Endothelial cell of umbilical vein (primary cell): ENCODE data around the gene CD33. TPM values are rescaled to one million over a fixed set of nuclear protein-coding genes. Genes with fewer than 3 reads are reported as not detected.

Experiments used
- BruUV-seq: library from RNA; stranded (reverse); fragments of 400-500 nt; replicated peaks from 2 replicates; lab custom pipeline; 2021; lab: Mats Ljungman, UMichigan
- CTCF ChIA-PET: fragments of 300-600, 350-600 bp; sonication (Branson Sonifier 250); formaldehyde crosslinking; loops from one replicate; lab custom pipeline; 2021; ENCODE audit warnings: antibody characterized with exemption, inconsistent platforms; lab: Charles Lee
- POLR2A ChIA-PET: fragments of 300-600, 350-600 bp; sonication (Branson Sonifier 250); formaldehyde crosslinking; loops from one replicate; lab custom pipeline; 2021; ENCODE audit warnings: antibody characterized with exemption, inconsistent platforms; lab: Charles Lee
- DNase-seq: peaks from one replicate; pipeline ENCODE4 v3.0.0-alpha.2; 2011; ENCODE audit warnings: low read depth, low spot score
- FAIRE-seq: peaks from 2 replicates; lab custom pipeline; 2011; peaks lifted over from hg19 to GRCh38; lab: Jason Lieb, UNC
- H2AFZ ChIP-seq: 2 replicates; pipeline ENCODE4 v1.6.0; 2012; ENCODE audit warnings: low read depth, low read length, control low read depth, inconsistent platforms
- H3K27ac ChIP-seq: 2 replicates; pipeline ENCODE4 v1.5.1; 2011; ENCODE audit warnings: low read depth, mild to moderate bottlenecking, control low read depth, low read length, moderate library complexity; ENCODE audit not compliant: insufficient read depth
- H3K27me3 ChIP-seq, 2 experiments: 2 replicates each; pipeline versions ENCODE4 v1.6.0 to v1.6.1; 2011; ENCODE audit warnings: low read length in 2 of 2, mixed read lengths in 1 of 2; ENCODE audit not compliant: control insufficient read depth in 2 of 2, insufficient read depth in 2 of 2
- H3K36me3 ChIP-seq, 2 experiments: 2 replicates in 1 of 2; 3 replicates in 1 of 2; pipeline ENCODE4 v1.5.1; 2011; ENCODE audit warnings: low read length in 2 of 2, mild to moderate bottlenecking in 1 of 2, moderate library complexity in 1 of 2; ENCODE audit not compliant: control insufficient read depth in 2 of 2, insufficient read depth in 2 of 2; ENCODE audit errors: extremely low read depth in 1 of 2
- H3K4me1 ChIP-seq: 3 replicates; pipeline ENCODE4 v1.5.1; 2011; ENCODE audit warnings: mild to moderate bottlenecking, low read length; ENCODE audit not compliant: control insufficient read depth, insufficient read depth; ENCODE audit errors: extremely low read depth
- H3K4me2 ChIP-seq: 2 replicates; pipeline ENCODE4 v1.6.1; 2011; ENCODE audit warnings: low read length, control low read depth, mixed read lengths; ENCODE audit not compliant: insufficient read depth
- H3K4me3 ChIP-seq, 3 experiments: fragments of 200-600 bp in 1 of 3; sonication (generic), shearing (Covaris generic) in 1 of 3; replicated peaks in 1 of 3; 2 replicates each; pipeline ENCODE4 v1.5.1; 2011 to 2016; ENCODE audit warnings: control low read depth in 3 of 3, low read length in 3 of 3, mild to moderate bottlenecking in 2 of 3, inconsistent platforms in 1 of 3, low read depth in 1 of 3, moderate library complexity in 1 of 3; ENCODE audit not compliant: insufficient read depth in 1 of 3
- H3K79me2 ChIP-seq: 2 replicates; pipeline ENCODE4 v1.6.0; 2012; ENCODE audit warnings: low read length, inconsistent platforms; ENCODE audit not compliant: control insufficient read depth, insufficient read depth
- H3K9ac ChIP-seq: replicated peaks from 2 replicates; pipeline ENCODE3; 2011; ENCODE audit warnings: low read length, control low read depth; ENCODE audit not compliant: insufficient read depth; ENCODE audit errors: extremely low read depth
- H3K9me1 ChIP-seq: replicated peaks from 3 replicates; pipeline ENCODE4 v1.6.0; 2011; ENCODE audit warnings: mild to moderate bottlenecking, low read length; ENCODE audit not compliant: control insufficient read depth, insufficient read depth; ENCODE audit errors: extremely low read depth
- H3K9me3 ChIP-seq: replicated peaks from 2 replicates; pipeline ENCODE4 v1.5.1; 2012; ENCODE audit warnings: low read length, inconsistent platforms; ENCODE audit not compliant: control insufficient read depth, insufficient read depth
- H4K20me1 ChIP-seq: replicated peaks from 2 replicates; pipeline ENCODE3; 2011; ENCODE audit warnings: mild to moderate bottlenecking, low read length; ENCODE audit not compliant: control insufficient read depth, insufficient read depth; ENCODE audit errors: extremely low read depth
- EZH2 ChIP-seq: IDR thresholded peaks from 2 replicates; pipeline ENCODE4 v1.6.1; 2012; ENCODE audit warnings: borderline replicate concordance, low read depth, mild to moderate bottlenecking, moderate library complexity, low read length, inconsistent platforms; ENCODE audit not compliant: severe bottlenecking
- FOS ChIP-seq: IDR thresholded peaks from 2 replicates; pipeline ENCODE4 v1.6.1; 2011; ENCODE audit warnings: mild to moderate bottlenecking, low read length, moderate library complexity, borderline replicate concordance; ENCODE audit not compliant: insufficient read depth
- GATA2 ChIP-seq: IDR thresholded peaks from 2 replicates; pipeline ENCODE4 v1.7.0; 2011; ENCODE audit warnings: low read depth, mild to moderate bottlenecking, moderate library complexity, mixed read lengths, low read length; ENCODE audit not compliant: insufficient read length, insufficient read depth
- JUN ChIP-seq: IDR thresholded peaks from 2 replicates; pipeline ENCODE4 v1.6.1; 2011; ENCODE audit warnings: borderline replicate concordance, low read depth; ENCODE audit not compliant: insufficient read length, insufficient read depth
- MYC ChIP-seq: IDR thresholded peaks from one replicate; pipeline ENCODE4 v1.6.1; 2011; ENCODE audit warnings: mild to moderate bottlenecking, low read depth, low read length
- POLR2A ChIP-seq: IDR thresholded peaks from 2 replicates; pipeline ENCODE4 v1.6.1; 2012; ENCODE audit warnings: low read depth, mild to moderate bottlenecking, control low read depth, low read length
- POLR2AphosphoS5 ChIP-seq: IDR thresholded peaks from 2 replicates; pipeline ENCODE4 v1.6.1; 2012; ENCODE audit warnings: low read depth, mild to moderate bottlenecking, control low read depth, low read length, moderate library complexity; ENCODE audit not compliant: insufficient read depth
- dilution Hi-C: fragments of 300-500 bp; cut with MboI; formaldehyde crosslinking; loops from one replicate; pipeline ENCODE4 v1.15.0; 2019; ENCODE audit warnings: low sequenced_read_pairs; ENCODE audit not compliant: extremely low pct_ligation_motif_present
- intact Hi-C: fragments of 100-400 bp; cut with micrococcal nuclease; formaldehyde crosslinking; loops from one replicate; pipeline ENCODE4 v1.10.0; 2022
- polyA plus RNA-seq, 4 experiments: library from polyadenylated mRNA; depleted of rRNA in 3 of 4; stranded (reverse) in 3 of 4; unstranded in 1 of 4; fragments of >200 nt; gene quantifications; 2 replicates each; pipeline versions ENCODE4 v1.2.1 to v1.2.3, GENCODE V29; 2011 to 2012; ENCODE audit warnings: missing spikeins in 1 of 4
- total RNA-seq: library from RNA; stranded (reverse); gene quantifications from 2 replicates; pipeline ENCODE4 v1.2.3, GENCODE V29; 2021
- TF ChIP-seq, protein P1 (sequence below), 2 donors: IDR thresholded peaks; 1 replicate in 1 of 2; 2 replicates in 1 of 2; pipeline ENCODE4 v1.5.1; 2011; ENCODE audit warnings: low read length in 2 of 2, mild to moderate bottlenecking in 2 of 2, moderate library complexity in 2 of 2, control low read depth in 1 of 2, inconsistent platforms in 1 of 2, low read depth in 1 of 2; ENCODE audit not compliant: insufficient read depth in 1 of 2; ENCODE audit errors: extremely low read depth in 1 of 2
- TF ChIP-seq, protein P2 (sequence below): IDR thresholded peaks from 2 replicates; pipeline ENCODE4 v1.6.1; 2011; ENCODE audit not compliant: insufficient read depth, insufficient read length

The CD33 gene
- total and polyA plus RNA-seq, 2 donors (not counting 3 experiments of a cell fraction or from before 2014, with no cell fraction given), result not detected

DNA sequence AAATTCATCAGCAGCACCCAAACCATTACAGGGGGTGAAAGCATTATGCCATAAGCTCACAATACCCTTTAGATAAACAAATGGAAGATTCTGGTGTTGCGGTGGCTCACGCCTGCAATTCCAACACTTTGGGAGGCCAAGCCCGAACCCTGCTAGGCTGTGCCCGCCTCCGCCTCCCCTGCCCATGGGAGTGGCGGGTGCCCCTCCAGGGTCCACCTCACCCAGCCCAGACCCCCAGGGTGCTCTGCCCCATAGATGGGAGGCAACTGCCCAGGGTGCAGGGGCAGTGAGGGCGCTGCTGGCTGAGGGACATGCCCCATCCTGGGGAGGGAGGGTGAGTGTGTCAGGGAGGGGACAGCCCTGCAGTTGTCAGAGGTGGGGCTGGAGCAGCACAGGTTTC lies 16.0 kb downstream of the CD33 start:
- Histone ChIP-seq H3K36me3 (no peaks in the 10 kb centered on the region), H3K9me1 (no peaks in the 10 kb centered on the region), H3K4me3 (no peak overlapping the region), H3K9me3 (no peaks in the 10 kb centered on the region), H3K9ac (no peak overlapping the region), H3K79me2 (no peaks in the 10 kb centered on the region), H3K27ac (no peak overlapping the region), H4K20me1 (no peaks in the 10 kb centered on the region), H3K27me3 (no peaks in the 10 kb centered on the region), H3K4me2 (no peak overlapping the region), H3K4me1 (no peaks in the 10 kb centered on the region), H2AFZ (no peak overlapping the region)
- FAIRE-seq (no peak), DNase-seq (no peak)
- intact Hi-C loops (no loop called here), dilution Hi-C loops (no loop called here)
- BruUV-seq, result no TSS peak
- ChIA-PET CTCF (no interaction called here), POLR2A (no interaction called here)
- TF ChIP-seq, protein P1, sequence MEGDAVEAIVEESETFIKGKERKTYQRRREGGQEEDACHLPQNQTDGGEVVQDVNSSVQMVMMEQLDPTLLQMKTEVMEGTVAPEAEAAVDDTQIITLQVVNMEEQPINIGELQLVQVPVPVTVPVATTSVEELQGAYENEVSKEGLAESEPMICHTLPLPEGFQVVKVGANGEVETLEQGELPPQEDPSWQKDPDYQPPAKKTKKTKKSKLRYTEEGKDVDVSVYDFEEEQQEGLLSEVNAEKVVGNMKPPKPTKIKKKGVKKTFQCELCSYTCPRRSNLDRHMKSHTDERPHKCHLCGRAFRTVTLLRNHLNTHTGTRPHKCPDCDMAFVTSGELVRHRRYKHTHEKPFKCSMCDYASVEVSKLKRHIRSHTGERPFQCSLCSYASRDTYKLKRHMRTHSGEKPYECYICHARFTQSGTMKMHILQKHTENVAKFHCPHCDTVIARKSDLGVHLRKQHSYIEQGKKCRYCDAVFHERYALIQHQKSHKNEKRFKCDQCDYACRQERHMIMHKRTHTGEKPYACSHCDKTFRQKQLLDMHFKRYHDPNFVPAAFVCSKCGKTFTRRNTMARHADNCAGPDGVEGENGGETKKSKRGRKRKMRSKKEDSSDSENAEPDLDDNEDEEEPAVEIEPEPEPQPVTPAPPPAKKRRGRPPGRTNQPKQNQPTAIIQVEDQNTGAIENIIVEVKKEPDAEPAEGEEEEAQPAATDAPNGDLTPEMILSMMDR (IDR thresholded peaks at IDR 0.05; ENCODE audit: extremely low read depth in 1 of 2, insufficient read depth in 1 of 2, low read depth in 1 of 2, low read length in 2 of 2), result no peak
- TF ChIP-seq, protein P2, sequence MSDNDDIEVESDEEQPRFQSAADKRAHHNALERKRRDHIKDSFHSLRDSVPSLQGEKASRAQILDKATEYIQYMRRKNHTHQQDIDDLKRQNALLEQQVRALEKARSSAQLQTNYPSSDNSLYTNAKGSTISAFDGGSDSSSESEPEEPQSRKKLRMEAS, result no peak
- TF ChIP-seq POLR2A, result no peak
- no peak for TF ChIP-seq JUN
- no peak for TF ChIP-seq GATA2
- TF ChIP-seq FOS, result no peak
- no peak for TF ChIP-seq EZH2
- no peak for TF ChIP-seq MYC
- no peak for TF ChIP-seq POLR2AphosphoS5
